ENCODE results near the gene RARRES2. TPM values are rescaled to one million over a fixed set of nuclear protein-coding genes. Genes with fewer than 3 reads are reported as not detected.
"Not testable (repeated sequence)": the region's sequence is repeated elsewhere in the genome, so short reads cannot be mapped to it uniquely, and the experiment has no call there.

The RARRES2 gene
- total RNA-seq, 4 donors from 2014 or later: 84.2 to 124 (median 102) TPM

- H3K27me3 ChIP-seq: no peaks in the 10 kb centered on the region
- H3K9me3 ChIP-seq: no peaks in the 10 kb centered on the region
- H3K36me3 ChIP-seq: no peaks in the 10 kb centered on the region
- no peaks in the 10 kb centered on the region for H3K4me1 ChIP-seq
- DNase-seq: no peak
- no peak overlapping the region for H3K27ac ChIP-seq
- no peak overlapping the region for H3K4me3 ChIP-seq
- intact Hi-C loops (cut with DNase I; ENCODE audit: low total_unique reads) (no loop called here), in situ Hi-C loops (cut with MboI; ENCODE audit: low pct_ligation_motif_present in 1 of 4, low pct_unique_long_range_greater_than_20kb in 1 of 4, low sequenced_read_pairs in 3 of 4) (loop anchor here in 3 of 4 donors (25.0 kb wide), 1 partner anchor 98 kb away; a partner anchor contains a TSS)
- WGBS, 2 donors (ENCODE audit: low coverage in 1 of 2): 96 to 99% methylated on average over 4 to 5 of the region's 5 CpGs
- TF ChIP-seq POLR2AphosphoS5 (IDR thresholded peaks at IDR 0.05) (no peak), POLR2A (IDR thresholded peaks at IDR 0.05) (no peak), CTCF (IDR thresholded peaks at IDR 0.05) (no peak)
These were observed 26.7 kb downstream of the RARRES2 start for GRCh38 chr7:150314639-150315239.

- Histone ChIP-seq H3K27ac (no peak overlapping the region), H3K4me3 (no peak overlapping the region), H3K9me3 (no peaks in the 10 kb centered on the region), H3K27me3 (no peaks in the 10 kb centered on the region), H3K4me1 (no peaks in the 10 kb centered on the region), H3K36me3 (no peaks in the 10 kb centered on the region)
- no peak for DNase-seq
- intact Hi-C loops (cut with DNase I; ENCODE audit: low total_unique reads): no loop called here
- in situ Hi-C loops (cut with MboI; ENCODE audit: low pct_ligation_motif_present in 1 of 4, low pct_unique_long_range_greater_than_20kb in 1 of 4, low sequenced_read_pairs in 3 of 4): loop anchor here in 3 of 4 donors (25.0 kb wide), 1 partner anchor 98 kb away; a partner anchor contains a TSS
- WGBS, 2 donors (ENCODE audit: low coverage in 1 of 2): 93% methylated on average over 6 of the region's 6 CpGs; no CpG with 5 or more reads in 1 of the 2 donors
- TF ChIP-seq POLR2A (IDR thresholded peaks at IDR 0.05) (no peak), EP300 (IDR thresholded peaks at IDR 0.05; ENCODE audit: low read depth) (no peak), CTCF (IDR thresholded peaks at IDR 0.05) (no peak), POLR2AphosphoS5 (IDR thresholded peaks at IDR 0.05) (no peak)
These were observed 27.6 kb downstream of the RARRES2 start for GRCh38 chr7:150313870-150314269.

GRCh38 chr7:150313367-150313809 is 28.0 kb downstream of the RARRES2 start:
- no peaks in the 10 kb centered on the region for H3K4me1 ChIP-seq
- TF ChIP-seq POLR2A (IDR thresholded peaks at IDR 0.05): no peak
- TF ChIP-seq CTCF (IDR thresholded peaks at IDR 0.05): no peak
- TF ChIP-seq POLR2AphosphoS5 (IDR thresholded peaks at IDR 0.05): no peak
- TF ChIP-seq EP300 (IDR thresholded peaks at IDR 0.05; ENCODE audit: low read depth): no peak
- intact Hi-C loops (cut with DNase I; ENCODE audit: low total_unique reads) (no loop called here), in situ Hi-C loops (cut with MboI; ENCODE audit: low pct_ligation_motif_present in 1 of 4, low pct_unique_long_range_greater_than_20kb in 1 of 4, low sequenced_read_pairs in 3 of 4) (loop anchor here in 3 of 4 donors (25.0 kb wide), 1 partner anchor 99 kb away; a partner anchor contains a TSS)
- no peak overlapping the region for H3K4me3 ChIP-seq
- H3K9me3 ChIP-seq: no peaks in the 10 kb centered on the region
- DNase-seq: no peak
- 80 to 84% methylated on average over 3 of the region's 3 CpGs for WGBS, 2 donors (ENCODE audit: low coverage in 1 of 2)
- no peak overlapping the region for H3K27ac ChIP-seq
- H3K27me3 ChIP-seq: no peaks in the 10 kb centered on the region
- no peaks in the 10 kb centered on the region for H3K36me3 ChIP-seq

GRCh38 chr7:150312649-150313366 is 28.6 kb downstream of the RARRES2 start:
- in situ Hi-C loops (cut with MboI; ENCODE audit: low pct_ligation_motif_present in 1 of 4, low pct_unique_long_range_greater_than_20kb in 1 of 4, low sequenced_read_pairs in 3 of 4): loop anchor here in 3 of 4 donors (25.0 kb wide), 1 partner anchor 99 kb away; a partner anchor contains a TSS
- H3K36me3 ChIP-seq; H3K4me3 ChIP-seq; H3K27ac ChIP-seq; H3K27me3 ChIP-seq; H3K9me3 ChIP-seq; DNase-seq; H3K4me1 ChIP-seq; intact Hi-C loops (cut with DNase I; ENCODE audit: low total_unique reads): not testable (repeated sequence)
- WGBS, 2 donors (ENCODE audit: low coverage in 1 of 2): 86 to 90% methylated on average over 7 of the region's 7 CpGs
